ENCODE data around the gene KIF3B.

The KIF3B gene

GRCh38 chr20:32327087-32327681, 49.7 kb downstream of the KIF3B start:
- Histone ChIP-seq H3K9me3 (ENCODE audit: control extremely low read depth in 1 of 5, control insufficient read depth in 4 of 5, insufficient read depth in 2 of 5, low read depth in 1 of 5, low read length in 4 of 5) (no peaks in the 10 kb centered on the region), H3K36me3 (ENCODE audit: control insufficient read depth in 4 of 4, insufficient read depth in 4 of 4, low read length in 3 of 4) (peaks cover 4 to 31% (median 15%) of the 10 kb centered on the region in 4 experiments), H3K27ac (ENCODE audit: insufficient read depth in 1 of 2, low read depth in 1 of 2, low read length in 2 of 2, poor library complexity in 1 of 2, severe bottlenecking in 2 of 2) (no peak overlapping the region), H3K4me1 (ENCODE audit: control extremely low read depth in 1 of 4, control insufficient read depth in 4 of 4, insufficient read depth in 4 of 4, low read length in 3 of 4) (peaks cover 0 to 13% (median 0%) of the 10 kb centered on the region in 4 experiments), H3K4me3 (ENCODE audit: control insufficient read depth in 1 of 7, extremely low read depth in 1 of 7, insufficient read depth in 4 of 7, low read depth in 2 of 7, low read length in 6 of 7) (no peak overlapping the region), H3K27me3 (replicated peaks in 2 of 5; ENCODE audit: control insufficient read depth in 4 of 5, insufficient read depth in 5 of 5, low read length in 4 of 5) (no peaks in the 10 kb centered on the region)
- CTCF ChIA-PET, result interaction anchor here (1.9 kb wide), 1 partner anchor 10 kb away, joined by 5 read pairs; no protein-coding TSS in a partner anchor
- POLR2A ChIA-PET, result no interaction called here
- WGBS (ENCODE audit: insufficient coverage), result 93% methylated on average over 6 of the region's 9 CpGs
- no peak for DNase-seq

- H3K4me3 ChIP-seq (ENCODE audit: control insufficient read depth in 1 of 7, extremely low read depth in 1 of 7, insufficient read depth in 4 of 7, low read depth in 2 of 7, low read length in 6 of 7), result no peak overlapping the region
- H3K36me3 ChIP-seq (ENCODE audit: control insufficient read depth in 4 of 4, insufficient read depth in 4 of 4, low read length in 3 of 4), result peaks cover 4 to 37% (median 22%) of the 10 kb centered on the region in 4 experiments
- POLR2A ChIA-PET, result no interaction called here
- WGBS (ENCODE audit: insufficient coverage), result 98% methylated on average over 6 of the region's 7 CpGs
- H3K27ac ChIP-seq (ENCODE audit: insufficient read depth in 1 of 2, low read depth in 1 of 2, low read length in 2 of 2, poor library complexity in 1 of 2, severe bottlenecking in 2 of 2), result no peak overlapping the region
- H3K9me3 ChIP-seq (ENCODE audit: control extremely low read depth in 1 of 5, control insufficient read depth in 4 of 5, insufficient read depth in 2 of 5, low read depth in 1 of 5, low read length in 4 of 5), result no peaks in the 10 kb centered on the region
- no peaks in the 10 kb centered on the region for H3K27me3 ChIP-seq (replicated peaks in 2 of 5; ENCODE audit: control insufficient read depth in 4 of 5, insufficient read depth in 5 of 5, low read length in 4 of 5)
- H3K4me1 ChIP-seq (ENCODE audit: control extremely low read depth in 1 of 4, control insufficient read depth in 4 of 4, insufficient read depth in 4 of 4, low read length in 3 of 4), result peaks cover 0 to 21% (median 10%) of the 10 kb centered on the region in 4 experiments
- DNase-seq, result no peak
- CTCF ChIA-PET, result no interaction called here
Measured at GRCh38 chr20:32329817-32330554, 52.5 kb downstream of the KIF3B start.

GRCh38 chr20:32330555-32330897, 53.1 kb downstream of the KIF3B start:
- H3K4me3 ChIP-seq (ENCODE audit: control insufficient read depth in 1 of 7, extremely low read depth in 1 of 7, insufficient read depth in 4 of 7, low read depth in 2 of 7, low read length in 6 of 7), result no peak overlapping the region
- H3K27me3 ChIP-seq (replicated peaks in 2 of 5; ENCODE audit: control insufficient read depth in 4 of 5, insufficient read depth in 5 of 5, low read length in 4 of 5), result no peaks in the 10 kb centered on the region
- no peak for DNase-seq
- ChIA-PET CTCF (no interaction called here), POLR2A (no interaction called here)
- H3K36me3 ChIP-seq (ENCODE audit: control insufficient read depth in 4 of 4, insufficient read depth in 4 of 4, low read length in 3 of 4), result peaks cover 4 to 37% (median 22%) of the 10 kb centered on the region in 4 experiments
- no peaks in the 10 kb centered on the region for H3K9me3 ChIP-seq (ENCODE audit: control extremely low read depth in 1 of 5, control insufficient read depth in 4 of 5, insufficient read depth in 2 of 5, low read depth in 1 of 5, low read length in 4 of 5)
- H3K27ac ChIP-seq (ENCODE audit: insufficient read depth in 1 of 2, low read depth in 1 of 2, low read length in 2 of 2, poor library complexity in 1 of 2, severe bottlenecking in 2 of 2), result no peak overlapping the region
- WGBS (ENCODE audit: insufficient coverage), result no CpG with 5 or more reads among the region's 1 CpG
- H3K4me1 ChIP-seq (ENCODE audit: control extremely low read depth in 1 of 4, control insufficient read depth in 4 of 4, insufficient read depth in 4 of 4, low read length in 3 of 4), result peaks cover 0 to 21% (median 10%) of the 10 kb centered on the region in 4 experiments

GRCh38 chr20:32332614-32333013, 55.2 kb downstream of the KIF3B start:
- Histone ChIP-seq H3K27ac (ENCODE audit: insufficient read depth in 1 of 2, low read depth in 1 of 2, low read length in 2 of 2, poor library complexity in 1 of 2, severe bottlenecking in 2 of 2) (no peak overlapping the region), H3K9me3 (ENCODE audit: control extremely low read depth in 1 of 5, control insufficient read depth in 4 of 5, insufficient read depth in 2 of 5, low read depth in 1 of 5, low read length in 4 of 5) (no peaks in the 10 kb centered on the region), H3K4me3 (ENCODE audit: control insufficient read depth in 1 of 7, extremely low read depth in 1 of 7, insufficient read depth in 4 of 7, low read depth in 2 of 7, low read length in 6 of 7) (no peak overlapping the region), H3K36me3 (ENCODE audit: control insufficient read depth in 4 of 4, insufficient read depth in 4 of 4, low read length in 3 of 4) (peaks cover 4 to 27% (median 15%) of the 10 kb centered on the region in 4 experiments), H3K4me1 (ENCODE audit: control extremely low read depth in 1 of 4, control insufficient read depth in 4 of 4, insufficient read depth in 4 of 4, low read length in 3 of 4) (peaks cover 0 to 21% (median 10%) of the 10 kb centered on the region in 4 experiments), H3K27me3 (replicated peaks in 2 of 5; ENCODE audit: control insufficient read depth in 4 of 5, insufficient read depth in 5 of 5, low read length in 4 of 5) (no peaks in the 10 kb centered on the region)
- ChIA-PET POLR2A (no interaction called here), CTCF (interaction anchor here (1.1 to 1.3 kb wide), 2 partner anchors 9 to 13 kb away, joined by 3 read pairs; no protein-coding TSS in a partner anchor)
- DNase-seq, result no peak
- 96% methylated on average over 3 of the region's 3 CpGs for WGBS (ENCODE audit: insufficient coverage)

GRCh38 chr20:32333181-32333987, 55.9 kb downstream of the KIF3B start:
- peak overlapping the region in 1 of 2 experiments; percentile 17 for H3K27ac ChIP-seq (ENCODE audit: insufficient read depth in 1 of 2, low read depth in 1 of 2, low read length in 2 of 2, poor library complexity in 1 of 2, severe bottlenecking in 2 of 2)
- peaks cover 4 to 26% (median 15%) of the 10 kb centered on the region in 4 experiments for H3K36me3 ChIP-seq (ENCODE audit: control insufficient read depth in 4 of 4, insufficient read depth in 4 of 4, low read length in 3 of 4)
- no peak for DNase-seq
- CTCF ChIA-PET, result interaction anchor here (1.1 to 1.3 kb wide), 2 partner anchors 10 to 12 kb away, joined by 3 read pairs; no protein-coding TSS in a partner anchor
- H3K27me3 ChIP-seq (replicated peaks in 2 of 5; ENCODE audit: control insufficient read depth in 4 of 5, insufficient read depth in 5 of 5, low read length in 4 of 5), result no peaks in the 10 kb centered on the region
- POLR2A ChIA-PET, result no interaction called here
- no peak overlapping the region for H3K4me3 ChIP-seq (ENCODE audit: control insufficient read depth in 1 of 7, extremely low read depth in 1 of 7, insufficient read depth in 4 of 7, low read depth in 2 of 7, low read length in 6 of 7)
- no peaks in the 10 kb centered on the region for H3K9me3 ChIP-seq (ENCODE audit: control extremely low read depth in 1 of 5, control insufficient read depth in 4 of 5, insufficient read depth in 2 of 5, low read depth in 1 of 5, low read length in 4 of 5)
- H3K4me1 ChIP-seq (ENCODE audit: control extremely low read depth in 1 of 4, control insufficient read depth in 4 of 4, insufficient read depth in 4 of 4, low read length in 3 of 4), result peaks cover 0 to 21% (median 10%) of the 10 kb centered on the region in 4 experiments
- WGBS (ENCODE audit: insufficient coverage), result 96% methylated on average over 9 of the region's 12 CpGs

GRCh38 chr20:32333988-32334885, 56.8 kb downstream of the KIF3B start:
- ChIA-PET POLR2A (no interaction called here), CTCF (no interaction called here)
- Histone ChIP-seq H3K27me3 (replicated peaks in 2 of 5; ENCODE audit: control insufficient read depth in 4 of 5, insufficient read depth in 5 of 5, low read length in 4 of 5) (no peaks in the 10 kb centered on the region), H3K27ac (ENCODE audit: insufficient read depth in 1 of 2, low read depth in 1 of 2, low read length in 2 of 2, poor library complexity in 1 of 2, severe bottlenecking in 2 of 2) (peak overlapping the region; percentile 35 to 41), H3K4me3 (ENCODE audit: control insufficient read depth in 1 of 7, extremely low read depth in 1 of 7, insufficient read depth in 4 of 7, low read depth in 2 of 7, low read length in 6 of 7) (no peak overlapping the region), H3K9me3 (ENCODE audit: control extremely low read depth in 1 of 5, control insufficient read depth in 4 of 5, insufficient read depth in 2 of 5, low read depth in 1 of 5, low read length in 4 of 5) (no peaks in the 10 kb centered on the region), H3K36me3 (ENCODE audit: control insufficient read depth in 4 of 4, insufficient read depth in 4 of 4, low read length in 3 of 4) (peaks cover 4 to 24% (median 15%) of the 10 kb centered on the region in 4 experiments), H3K4me1 (ENCODE audit: control extremely low read depth in 1 of 4, control insufficient read depth in 4 of 4, insufficient read depth in 4 of 4, low read length in 3 of 4) (peaks cover 0 to 21% (median 10%) of the 10 kb centered on the region in 4 experiments)
- whole genome bisulfite sequencing (ENCODE audit: insufficient coverage), result 39% methylated on average over 11 of the region's 13 CpGs
- DNase-seq, result peak; percentile 11 to 45 (median 34)
